ENCODE results near the gene RAB5A.

RAB5A gene

DNA sequence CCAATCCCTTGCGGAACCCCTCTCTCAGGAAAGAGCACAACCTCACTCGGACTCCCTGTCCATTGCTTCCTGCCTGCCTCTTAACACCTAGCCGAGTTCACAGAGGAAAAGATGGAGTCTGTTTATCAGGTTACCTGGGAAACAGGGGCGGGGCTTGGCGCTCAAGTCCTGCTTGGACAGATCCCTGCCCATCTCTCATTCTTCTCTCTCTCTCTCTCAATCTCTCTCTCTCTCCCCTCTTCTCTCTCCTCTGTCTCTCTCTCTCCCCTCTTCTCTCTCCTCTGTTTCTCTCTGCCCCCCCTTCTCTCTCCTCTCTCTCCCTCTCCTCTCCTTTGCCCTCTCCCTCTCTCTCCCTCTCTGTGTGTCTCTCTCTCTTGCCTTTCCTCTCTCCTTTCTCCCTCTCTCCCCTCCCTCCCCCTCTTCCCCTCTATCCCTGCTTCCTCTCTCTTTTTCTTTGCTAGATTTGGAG lies 12.8 kb upstream of the RAB5A start, which contains the start of gene EFHB:
Gene EFHB, minus strand, starts transcription at position 120 of the 469 bp plus-strand sequence. CDS start 199 bp downstream, outside the sequence.
- TF ChIP-seq ZNF274 (IDR thresholded peaks at IDR 0.05; ENCODE audit: low read depth, low read length) (no peak), YY1 (IDR thresholded peaks at IDR 0.05; ENCODE audit: insufficient read depth, insufficient read length) (peak; percentile 30)
- peak; percentile 47 for DNase-seq (ENCODE audit: low read depth, low spot score)
- no peak within 1 kb of the TSS for H3K4me3 ChIP-seq (ENCODE audit: insufficient read length, low read depth)
- H3K4me1 ChIP-seq (ENCODE audit: insufficient read depth, insufficient read length) = no peaks in the 10 kb centered on the region
- no peaks in the 10 kb centered on the region for H3K27me3 ChIP-seq (ENCODE audit: insufficient read depth, insufficient read length)
- H3K9ac ChIP-seq (ENCODE audit: insufficient read length, low read depth) = no peak within 1 kb of the TSS
- no peaks in the 10 kb centered on the region for H3K9me3 ChIP-seq (ENCODE audit: insufficient read depth, low read length)
- no peaks in the 10 kb centered on the region for H3K36me3 ChIP-seq (ENCODE audit: insufficient read depth, insufficient read length, low read length)

DNA sequence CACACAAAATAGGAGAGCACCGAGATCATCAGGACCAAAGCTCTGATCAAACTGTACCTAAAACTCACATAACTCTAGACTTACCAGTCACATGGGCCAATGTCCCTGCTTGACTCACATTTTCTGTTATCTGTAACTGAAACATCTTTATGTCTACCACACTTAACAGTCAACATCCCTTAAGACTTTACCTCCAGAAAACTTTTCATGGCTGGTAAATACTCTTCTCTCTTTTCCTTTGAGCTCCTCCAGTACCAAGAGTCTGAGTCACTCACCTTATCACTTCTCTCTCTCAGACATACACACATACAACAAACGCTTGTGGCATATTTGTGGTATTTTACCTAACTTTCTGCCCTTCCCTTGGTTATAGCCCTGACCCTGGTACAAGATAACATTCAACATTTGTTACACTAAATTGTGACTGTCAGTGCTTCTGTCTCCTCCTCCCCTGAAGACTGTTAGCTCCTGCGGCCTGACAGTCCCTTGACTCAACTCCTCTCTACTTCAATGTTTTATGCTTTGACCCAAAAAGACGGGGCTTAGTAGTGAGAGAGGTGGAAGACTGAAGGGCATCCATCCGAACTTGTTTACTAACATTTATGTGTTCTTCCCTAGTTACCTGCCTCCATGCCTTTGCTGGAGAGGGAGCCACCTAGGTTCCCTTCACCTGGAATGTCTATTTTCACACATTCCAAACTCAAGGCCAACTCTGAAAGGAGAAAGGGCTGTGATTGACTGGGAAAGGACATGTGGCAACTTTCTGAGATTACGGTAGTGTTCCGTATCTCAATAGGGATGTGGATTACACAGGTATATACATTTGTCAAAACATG lies 9.2 kb upstream of the RAB5A start:
- Histone ChIP-seq H3K4me3 (ENCODE audit: insufficient read length, low read depth) (no peak overlapping the region), H3K9me3 (ENCODE audit: insufficient read depth, low read length) (0 out of 2 replicates have a peak, but pooled peaks cover under 1% of the 10 kb centered on the region), H3K27me3 (ENCODE audit: insufficient read depth, insufficient read length) (no peaks in the 10 kb centered on the region), H3K36me3 (ENCODE audit: insufficient read depth, insufficient read length, low read length) (no peaks in the 10 kb centered on the region), H3K4me1 (ENCODE audit: insufficient read depth, insufficient read length) (no peaks in the 10 kb centered on the region), H3K9ac (ENCODE audit: insufficient read length, low read depth) (no peak overlapping the region)
- no peak for TF ChIP-seq SUZ12 (IDR thresholded peaks at IDR 0.05; ENCODE audit: extremely low read depth, insufficient read depth, insufficient read length)
- TF ChIP-seq ZNF274 (IDR thresholded peaks at IDR 0.05; ENCODE audit: low read depth, low read length) = no peak
- TF ChIP-seq YY1 (IDR thresholded peaks at IDR 0.05; ENCODE audit: insufficient read depth, insufficient read length) = no peak
- DNase-seq (ENCODE audit: low read depth, low spot score) = no peak

DNA sequence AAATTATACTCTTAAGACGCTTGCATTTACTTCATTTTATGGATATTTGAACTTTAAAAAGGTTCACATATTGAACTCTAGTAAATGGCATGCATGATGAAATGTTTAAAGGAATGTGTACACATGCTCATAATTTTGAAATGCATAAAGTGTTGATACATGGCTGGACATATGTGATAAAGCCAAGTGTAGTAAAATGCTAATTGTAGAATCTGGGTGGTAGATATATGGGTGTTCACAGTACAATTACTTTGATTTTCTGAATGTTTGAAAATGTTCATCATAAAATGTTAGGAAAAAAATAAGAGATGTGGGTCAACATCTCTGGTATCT lies 8.6 kb upstream of the RAB5A start:
- TF ChIP-seq SUZ12 (IDR thresholded peaks at IDR 0.05; ENCODE audit: extremely low read depth, insufficient read depth, insufficient read length) = no peak
- no peak for TF ChIP-seq ZNF274 (IDR thresholded peaks at IDR 0.05; ENCODE audit: low read depth, low read length)
- TF ChIP-seq YY1 (IDR thresholded peaks at IDR 0.05; ENCODE audit: insufficient read depth, insufficient read length) = no peak
- H3K9ac ChIP-seq (ENCODE audit: insufficient read length, low read depth) = no peak overlapping the region
- no peaks in the 10 kb centered on the region for H3K27me3 ChIP-seq (ENCODE audit: insufficient read depth, insufficient read length)
- DNase-seq (ENCODE audit: low read depth, low spot score) = no peak
- H3K4me1 ChIP-seq (ENCODE audit: insufficient read depth, insufficient read length) = no peaks in the 10 kb centered on the region
- H3K4me3 ChIP-seq (ENCODE audit: insufficient read length, low read depth) = no peak overlapping the region
- 0 out of 2 replicates have a peak, but pooled peaks cover 4% of the 10 kb centered on the region for H3K9me3 ChIP-seq (ENCODE audit: insufficient read depth, low read length)
- H3K36me3 ChIP-seq (ENCODE audit: insufficient read depth, insufficient read length, low read length) = no peaks in the 10 kb centered on the region

DNA sequence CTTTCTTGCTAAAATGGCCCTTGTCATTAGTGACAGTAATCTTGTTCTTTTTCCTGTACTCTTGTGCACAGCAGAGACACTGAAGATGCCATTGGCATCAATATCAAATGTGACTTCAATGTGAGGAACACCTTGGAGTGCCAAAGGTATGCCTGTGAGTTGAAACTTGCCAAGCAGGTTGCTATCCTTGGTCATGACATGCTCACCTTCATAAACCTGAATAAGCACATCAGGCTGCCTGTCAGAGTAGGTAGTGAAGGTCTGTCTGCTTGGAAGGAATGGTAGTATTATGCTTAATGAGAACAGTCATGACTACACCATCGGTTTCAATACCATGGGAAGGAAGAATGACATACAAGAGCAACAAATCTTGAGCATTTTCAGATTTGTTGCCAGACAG lies 6.3 kb upstream of the RAB5A start:
- DNase-seq (ENCODE audit: low read depth, low spot score) = no peak
- no peaks in the 10 kb centered on the region for H3K36me3 ChIP-seq (ENCODE audit: insufficient read depth, insufficient read length, low read length)
- no peak overlapping the region for H3K4me3 ChIP-seq (ENCODE audit: insufficient read length, low read depth)
- no peak for TF ChIP-seq ZNF274 (IDR thresholded peaks at IDR 0.05; ENCODE audit: low read depth, low read length)
- no peaks in the 10 kb centered on the region for H3K27me3 ChIP-seq (ENCODE audit: insufficient read depth, insufficient read length)
- 0 out of 2 replicates have a peak, but pooled peaks cover 4% of the 10 kb centered on the region for H3K9me3 ChIP-seq (ENCODE audit: insufficient read depth, low read length)
- H3K4me1 ChIP-seq (ENCODE audit: insufficient read depth, insufficient read length) = no peaks in the 10 kb centered on the region
- no peak overlapping the region for H3K9ac ChIP-seq (ENCODE audit: insufficient read length, low read depth)

DNA sequence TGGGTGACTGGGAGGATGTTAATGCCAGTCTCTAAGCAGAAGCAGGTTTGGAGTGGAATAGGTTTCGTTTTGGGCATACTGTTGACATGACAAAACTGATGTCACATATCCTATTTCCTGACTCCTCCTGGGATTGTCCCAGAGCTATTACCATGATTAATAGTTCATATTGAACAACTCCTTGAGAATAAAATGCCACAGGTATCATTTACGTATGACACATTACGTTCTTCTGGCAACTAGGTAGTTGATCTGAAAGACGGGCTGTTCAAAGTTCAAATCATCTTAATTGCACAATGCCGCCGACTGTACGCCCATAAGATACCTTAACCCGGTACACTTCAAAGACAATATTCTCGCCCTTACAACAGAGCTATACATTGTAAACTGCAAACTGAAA lies 1.4 kb upstream of the RAB5A start:
- Histone ChIP-seq H3K4me3 (ENCODE audit: insufficient read length, low read depth) (no peak overlapping the region), H3K27me3 (ENCODE audit: insufficient read depth, insufficient read length) (no peaks in the 10 kb centered on the region), H3K9me3 (ENCODE audit: insufficient read depth, low read length) (0 out of 2 replicates have a peak, but pooled peaks cover 4% of the 10 kb centered on the region), H3K4me1 (ENCODE audit: insufficient read depth, insufficient read length) (no peaks in the 10 kb centered on the region), H3K36me3 (ENCODE audit: insufficient read depth, insufficient read length, low read length) (peaks cover 9% of the 10 kb centered on the region), H3K9ac (ENCODE audit: insufficient read length, low read depth) (no peak overlapping the region)
- TF ChIP-seq YY1 (IDR thresholded peaks at IDR 0.05; ENCODE audit: insufficient read depth, insufficient read length) (no peak), SUZ12 (IDR thresholded peaks at IDR 0.05; ENCODE audit: extremely low read depth, insufficient read depth, insufficient read length) (no peak), ZNF274 (IDR thresholded peaks at IDR 0.05; ENCODE audit: low read depth, low read length) (no peak)
- no peak for DNase-seq (ENCODE audit: low read depth, low spot score)

DNA sequence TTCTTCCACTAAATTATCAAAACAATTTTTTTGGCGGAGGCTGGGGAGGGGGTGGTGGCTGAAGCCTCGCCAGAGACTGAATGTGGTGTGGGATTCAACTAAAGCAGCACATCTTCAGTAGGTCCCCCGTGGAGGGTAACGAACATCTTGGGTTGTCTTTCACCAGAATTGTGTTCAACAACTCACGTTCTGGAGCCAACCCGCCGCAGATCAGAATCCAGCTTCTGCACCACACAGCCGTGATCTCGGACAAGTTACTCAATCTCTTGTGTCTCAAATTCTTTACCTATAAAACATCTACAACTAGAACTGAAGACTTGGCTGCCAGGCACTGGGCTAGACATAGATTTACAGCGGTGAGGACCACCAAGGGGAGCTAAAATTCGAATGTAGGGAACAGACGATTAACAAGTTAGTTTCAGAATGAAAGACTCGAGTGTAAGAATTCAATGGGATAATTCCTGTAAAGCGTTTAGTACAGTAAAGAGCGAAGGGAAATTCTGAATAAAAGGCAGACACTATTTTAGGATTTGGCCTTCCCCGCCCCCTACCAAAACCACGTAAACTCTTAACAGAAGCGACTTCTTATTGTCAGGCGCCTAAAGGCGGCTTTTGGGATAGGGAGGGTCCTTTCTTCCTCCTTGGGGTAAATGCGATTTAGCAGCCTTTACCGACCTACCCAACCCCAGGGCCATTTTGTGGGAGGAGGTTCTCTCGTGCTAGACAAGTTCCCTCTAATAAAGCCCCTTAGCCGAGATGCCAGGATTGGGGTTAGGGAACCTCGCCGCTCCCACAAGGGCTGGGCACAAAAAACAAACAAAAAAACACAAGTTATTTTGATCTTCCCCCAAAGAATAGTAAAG lies 697 bp upstream of the RAB5A start:
- no peak for DNase-seq (ENCODE audit: low read depth, low spot score)
- no peaks in the 10 kb centered on the region for H3K27me3 ChIP-seq (ENCODE audit: insufficient read depth, insufficient read length)
- H3K36me3 ChIP-seq (ENCODE audit: insufficient read depth, insufficient read length, low read length) = peaks cover 13% of the 10 kb centered on the region
- H3K4me3 ChIP-seq (ENCODE audit: insufficient read length, low read depth) = peak overlapping the region; percentile 73
- no peaks in the 10 kb centered on the region for H3K4me1 ChIP-seq (ENCODE audit: insufficient read depth, insufficient read length)
- peak overlapping the region; percentile 80 for H3K9ac ChIP-seq (ENCODE audit: insufficient read length, low read depth)
- 0 out of 2 replicates have a peak, but pooled peaks cover 4% of the 10 kb centered on the region for H3K9me3 ChIP-seq (ENCODE audit: insufficient read depth, low read length)
- TF ChIP-seq YY1 (IDR thresholded peaks at IDR 0.05; ENCODE audit: insufficient read depth, insufficient read length) = no peak
- TF ChIP-seq ZNF274 (IDR thresholded peaks at IDR 0.05; ENCODE audit: low read depth, low read length) = no peak
- no peak for TF ChIP-seq SUZ12 (IDR thresholded peaks at IDR 0.05; ENCODE audit: extremely low read depth, insufficient read depth, insufficient read length)

Measured in NT2/D1 (cell line).